Mucosa of descending colon (tissue), 3 donors: ENCODE measurements around the gene MSANTD1. TPM values are rescaled to one million over a fixed set of nuclear protein-coding genes. Genes with fewer than 3 reads are reported as not detected.

ENCODE experiments used
- ATAC-seq: fragments of 200-7000 bp; cut with Tn5 transposase; one replicate; pipeline ENCODE4 v1.9.1; 2020; ENCODE audit warnings: mild to moderate bottlenecking, moderate library complexity
- DNase-seq, 3 donors: peaks; one replicate each; pipeline ENCODE4 v3.0.0-alpha.2; 2020
- H3K36me3 ChIP-seq: fragments of 200-600 bp; one replicate; pipeline ENCODE4 v1.8.0; 2021; ENCODE audit warnings: low read depth, mild to moderate bottlenecking
- H3K4me1 ChIP-seq: fragments of 200-600 bp; one replicate; pipeline ENCODE4 v1.8.0; 2021; ENCODE audit warnings: low read depth, mild to moderate bottlenecking
- H3K4me3 ChIP-seq: fragments of 200-600 bp; one replicate; pipeline ENCODE4 v1.8.0; 2021; ENCODE audit warnings: mild to moderate bottlenecking
- H3K9me3 ChIP-seq: fragments of 200-600 bp; one replicate; pipeline ENCODE4 v1.8.0; 2021; ENCODE audit warnings: mild to moderate bottlenecking
- CTCF ChIP-seq: fragments of 200-600 bp; IDR thresholded peaks from one replicate; pipeline ENCODE4 v1.8.0; 2022; ENCODE audit warnings: antibody characterized with exemption, mild to moderate bottlenecking
- intact Hi-C, 2 donors: fragments of 100-400 bp; cut with DNase I in 1 of 2; cut with micrococcal nuclease in 1 of 2; formaldehyde crosslinking; loops; one replicate each; pipeline versions ENCODE4 v1.11.0 to v1.11.1; 2022; cut with DNase I, micrococcal nuclease
- total RNA-seq, 3 donors: library from RNA; stranded (reverse); fragmentation: NEBNext Ultra II Directional in 2 of 3; extraction: Animal tissue kit (Norgen Biotek cat#: 25700) in 2 of 3; gene quantifications; one replicate each; pipeline versions ENCODE4 v1.2.1 to v1.2.4, GENCODE V29; 2021 to 2023
- donor health status: DM: no; HTN: no; CAD: no; lungs with moderate emphysema.
- donor health status: DM: no; HTN: no; CAD: no.
- donor health status: DM: no; HTN: yes; CAD: no.

The MSANTD1 gene
- total RNA-seq, 3 donors from 2014 or later, result 0.58 to 1.3 (median 0.69) TPM

DNA sequence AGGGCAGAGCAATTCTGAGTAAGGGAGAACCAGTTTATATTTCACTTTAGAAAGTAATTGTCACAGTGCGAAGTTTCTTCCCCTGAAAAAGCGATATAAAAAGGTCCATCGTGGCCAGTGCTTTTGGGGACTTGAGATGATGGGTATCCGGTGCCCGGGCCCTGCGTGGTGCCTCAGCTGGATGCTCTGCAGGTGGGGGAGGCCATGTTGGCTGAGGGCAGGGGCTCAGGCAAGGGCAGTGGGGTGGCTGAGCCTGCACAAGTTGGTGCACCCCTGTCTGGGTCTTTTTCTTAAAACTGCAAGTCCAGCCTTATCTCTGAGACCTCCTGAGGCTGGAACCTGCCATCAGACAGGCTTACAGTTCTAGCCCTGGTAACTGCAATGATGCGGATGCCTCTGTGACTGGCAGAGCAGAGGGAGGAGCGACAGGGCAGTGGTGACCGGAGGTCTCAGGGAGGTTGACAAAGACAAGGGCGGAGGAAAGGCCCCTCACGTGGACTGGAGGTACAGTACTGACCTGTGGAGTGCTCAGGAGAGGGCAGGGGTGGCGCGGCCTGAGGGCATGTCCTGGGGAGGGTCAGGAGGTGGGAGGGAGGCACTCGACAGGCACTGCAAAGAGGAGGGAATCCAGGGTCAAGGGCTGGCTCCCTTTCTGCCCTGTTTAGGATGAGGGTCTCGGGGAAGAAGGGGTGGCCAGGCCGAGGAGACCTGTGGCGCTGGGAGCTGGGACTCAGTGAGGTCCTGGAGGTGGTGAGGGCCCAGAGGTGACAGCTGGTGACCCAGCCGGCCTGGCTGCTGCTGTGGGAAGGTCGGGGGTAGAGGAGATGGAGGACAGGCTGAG lies 45.7 kb downstream of the MSANTD1 start:
- Histone ChIP-seq H3K4me1 (peaks cover 15% of the 10 kb centered on the region), H3K4me3 (no peak overlapping the region), H3K36me3 (no peaks in the 10 kb centered on the region), H3K9me3 (no peaks in the 10 kb centered on the region)
- TF ChIP-seq CTCF, result no peak
- intact Hi-C loops, result no loop called here
- no peak for ATAC-seq
- DNase-seq, result peak in 1 of 3 donors; percentile 50

DNA sequence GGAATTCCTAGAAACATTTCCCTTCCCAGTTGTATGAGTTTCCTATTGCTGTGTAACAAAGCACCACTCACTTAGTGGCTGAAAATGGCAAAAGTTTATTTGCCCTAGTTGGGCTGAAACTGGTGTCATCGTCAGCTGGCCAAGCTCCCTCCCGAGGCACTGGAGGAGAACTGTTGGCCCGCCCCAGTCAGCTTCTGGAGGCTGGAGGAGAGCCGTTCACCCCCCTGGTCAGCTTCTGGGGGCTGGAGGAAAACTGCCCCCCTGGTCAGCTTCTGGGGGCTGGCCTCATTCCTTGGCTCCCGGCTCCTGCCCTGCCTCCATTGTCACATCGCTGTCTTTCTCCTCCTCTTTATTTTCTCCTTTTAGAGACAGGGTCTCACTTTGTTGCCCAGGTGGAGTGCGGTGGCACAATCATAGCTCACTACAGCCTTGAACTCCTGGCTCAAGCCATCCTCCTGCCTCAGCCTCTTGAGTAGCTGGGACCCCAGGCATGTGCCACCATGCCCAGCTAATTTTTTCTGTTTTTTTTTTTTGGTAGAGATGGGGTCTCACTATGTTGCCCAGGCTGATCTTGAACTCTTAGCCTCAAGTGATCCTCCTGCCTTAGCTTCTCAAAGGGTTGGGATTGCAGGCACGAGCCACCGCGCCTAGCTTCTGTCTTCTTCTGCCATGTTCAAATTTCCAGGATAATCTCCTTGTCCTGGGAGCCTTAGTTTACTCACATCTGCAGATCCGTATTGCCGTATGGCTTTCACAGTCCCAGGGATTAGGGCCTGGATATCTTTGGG lies 47.1 kb downstream of the MSANTD1 start:
- Histone ChIP-seq H3K9me3 (no peaks in the 10 kb centered on the region), H3K4me3 (no peak overlapping the region), H3K36me3 (no peaks in the 10 kb centered on the region), H3K4me1 (peaks cover 10% of the 10 kb centered on the region)
- intact Hi-C loops, result no loop called here
- no peak for TF ChIP-seq CTCF
- DNase-seq, result no peak
- no peak for ATAC-seq

- Histone ChIP-seq H3K9me3 (no peaks in the 10 kb centered on the region), H3K36me3 (no peaks in the 10 kb centered on the region), H3K4me3 (no peak overlapping the region), H3K4me1 (peaks cover 3% of the 10 kb centered on the region)
- ATAC-seq (no peak), DNase-seq (no peak)
- intact Hi-C loops, result no loop called here
- TF ChIP-seq CTCF, result no peak
Measured at GRCh38 chr4:3296651-3297050, 47.7 kb downstream of the MSANTD1 start.

DNA sequence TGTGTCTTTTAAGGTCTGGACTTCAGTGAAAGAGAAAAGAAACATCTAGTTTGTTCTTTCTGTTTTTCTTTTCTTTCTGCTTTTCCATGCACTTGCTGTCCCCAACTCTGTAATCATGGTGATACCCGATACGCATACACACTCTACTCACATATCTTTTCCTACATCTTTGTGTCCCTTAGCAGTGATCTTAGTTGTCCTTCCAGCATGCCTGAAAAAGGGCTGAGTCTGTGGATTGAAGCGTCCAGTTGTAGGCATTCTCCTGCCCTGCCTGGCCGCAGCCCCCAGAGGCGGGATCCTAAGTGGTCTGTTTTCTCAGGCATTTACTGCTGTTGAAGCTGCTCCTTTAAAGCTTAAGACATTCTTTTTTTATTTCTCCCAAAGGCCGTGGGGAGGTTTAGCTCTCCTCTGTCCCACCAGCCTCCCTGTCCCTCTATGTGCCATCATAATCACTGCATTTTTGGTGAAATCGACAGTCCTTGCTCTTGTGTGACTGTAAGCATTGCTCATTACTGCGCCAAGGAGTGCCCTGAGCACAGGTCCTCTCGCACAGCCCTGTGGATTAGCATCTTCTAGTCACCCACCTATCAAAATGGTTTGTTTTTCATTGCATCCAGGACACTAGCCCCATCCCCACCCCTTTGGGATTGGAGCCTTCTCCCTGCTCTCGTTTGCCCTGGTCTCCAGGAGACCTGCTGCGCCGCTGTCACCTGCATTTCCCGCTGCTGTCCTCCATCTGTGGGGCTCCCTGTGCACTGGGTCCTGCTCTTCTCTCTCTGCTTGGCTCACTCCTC lies 48.3 kb downstream of the MSANTD1 start:
- H3K4me3 ChIP-seq, result no peak overlapping the region
- H3K4me1 ChIP-seq, result no peaks in the 10 kb centered on the region
- H3K9me3 ChIP-seq, result no peaks in the 10 kb centered on the region
- intact Hi-C loops, result no loop called here
- DNase-seq, result no peak
- H3K36me3 ChIP-seq, result no peaks in the 10 kb centered on the region
- ATAC-seq, result no peak
- no peak for TF ChIP-seq CTCF

DNA sequence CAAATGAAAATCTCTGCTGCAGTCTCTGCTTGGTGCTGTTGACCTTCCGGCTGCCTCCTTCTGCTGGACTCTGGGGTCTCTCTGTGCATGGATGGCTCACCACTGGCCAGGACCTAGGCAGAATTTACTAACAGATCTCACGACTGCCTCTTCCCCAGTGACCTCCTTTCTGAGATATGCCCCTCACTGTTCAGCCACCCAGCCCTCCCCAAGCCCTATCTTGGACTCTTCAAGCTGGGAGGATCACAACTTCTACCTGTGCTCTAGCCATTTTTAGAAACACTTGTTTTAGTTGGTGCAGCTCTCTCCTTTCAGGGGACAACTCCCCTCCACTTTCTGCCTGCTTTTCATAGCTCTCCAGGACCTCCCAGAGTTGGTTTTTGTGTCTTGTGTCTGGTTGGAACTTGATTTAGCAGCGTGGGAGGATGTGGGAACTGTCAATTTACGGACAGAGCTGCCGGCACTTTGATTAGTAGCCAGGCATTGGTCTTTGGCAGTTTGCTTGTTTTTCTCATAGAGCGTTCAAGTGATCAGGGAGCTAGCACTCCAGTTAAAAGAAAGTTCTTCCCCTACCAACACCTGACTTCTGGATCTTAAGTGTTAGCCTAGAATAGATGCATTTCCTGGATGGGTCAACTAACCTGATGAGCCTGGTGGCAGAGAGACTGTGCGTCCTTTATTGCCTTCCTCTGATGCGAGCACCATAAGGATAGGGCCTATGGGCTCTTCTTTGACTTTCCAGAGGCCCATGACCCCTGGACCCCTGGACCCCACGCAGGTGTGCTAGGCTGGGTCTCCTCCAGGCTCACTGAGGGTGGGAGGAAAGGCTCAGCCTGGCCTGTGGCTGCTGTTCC lies 50.4 kb downstream of the MSANTD1 start:
- ATAC-seq (no peak), DNase-seq (no peak)
- no peaks in the 10 kb centered on the region for H3K9me3 ChIP-seq

More for the DNA sequence above, 50.4 kb downstream of the MSANTD1 start:
- TF ChIP-seq CTCF, result no peak
- intact Hi-C loops, result no loop called here
- Histone ChIP-seq H3K4me1 (no peaks in the 10 kb centered on the region), H3K36me3 (no peaks in the 10 kb centered on the region), H3K4me3 (no peak overlapping the region)
